GM12891 (cell line): ENCODE results near the gene PTPRN2.

Experiments
- POLR2A ChIP-seq: IDR thresholded peaks from 2 replicates; pipeline ENCODE4 v1.6.1; 2011; ENCODE audit warnings: low read depth, low read length, control low read depth
- TAF1 ChIP-seq: IDR thresholded peaks from 2 replicates; pipeline ENCODE4 v1.6.1; 2011; ENCODE audit warnings: low read depth, low read length, control low read depth

DNA sequence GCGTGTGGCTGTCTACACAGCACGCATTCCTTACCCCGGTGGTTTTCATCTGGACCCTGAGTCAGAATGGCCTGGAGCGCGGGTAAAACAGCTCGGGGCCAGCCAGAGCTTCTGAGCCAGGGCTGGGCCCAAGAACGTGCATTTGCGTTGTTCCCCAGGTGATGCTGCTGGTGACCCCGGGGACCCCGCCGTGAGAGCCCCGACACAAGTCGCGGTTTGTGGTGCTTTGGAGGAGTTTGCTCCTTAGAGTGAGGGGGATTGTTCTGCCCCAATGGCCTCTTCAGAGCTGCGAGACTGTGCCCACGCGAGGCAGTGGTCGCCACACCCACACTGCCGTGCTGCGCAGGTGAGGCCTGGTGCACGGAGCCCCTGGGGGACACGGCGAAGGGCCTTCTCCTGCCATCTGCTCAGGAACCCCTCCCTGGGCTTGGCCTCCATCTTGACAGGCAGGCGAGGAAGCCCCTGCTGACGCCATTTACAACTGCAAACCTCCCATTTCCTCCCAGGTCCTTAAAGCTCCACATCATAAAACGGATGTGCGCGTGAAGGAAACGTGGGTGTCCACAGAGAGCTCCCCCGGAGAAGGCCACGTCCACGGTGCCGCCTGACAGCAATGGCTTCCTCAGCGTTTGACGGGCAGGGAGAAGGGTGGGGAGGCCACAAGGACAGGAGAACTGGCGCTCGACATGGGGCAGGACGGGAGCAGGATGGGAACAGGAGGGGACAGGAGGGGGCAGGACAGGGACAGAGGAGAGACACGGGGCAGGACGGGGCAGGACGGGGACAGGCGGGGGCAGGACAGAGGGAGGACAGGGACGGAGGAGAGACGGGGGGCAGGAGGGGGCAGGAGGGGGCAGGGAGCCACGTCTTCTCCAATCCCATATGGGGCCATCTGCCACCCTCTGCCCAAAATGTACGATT lies 773.6 kb downstream of the PTPRN2 start:
- TF ChIP-seq POLR2A (no peak), TAF1 (no peak)
